GM10847 (cell line): ENCODE measurements around the gene THUMPD3.

Source experiments
- POLR2A ChIP-seq: IDR thresholded peaks from 2 replicates; pipeline ENCODE4 v1.6.1; 2011; ENCODE audit not compliant: insufficient read length; ENCODE audit errors: extremely low read depth

The THUMPD3 gene

DNA sequence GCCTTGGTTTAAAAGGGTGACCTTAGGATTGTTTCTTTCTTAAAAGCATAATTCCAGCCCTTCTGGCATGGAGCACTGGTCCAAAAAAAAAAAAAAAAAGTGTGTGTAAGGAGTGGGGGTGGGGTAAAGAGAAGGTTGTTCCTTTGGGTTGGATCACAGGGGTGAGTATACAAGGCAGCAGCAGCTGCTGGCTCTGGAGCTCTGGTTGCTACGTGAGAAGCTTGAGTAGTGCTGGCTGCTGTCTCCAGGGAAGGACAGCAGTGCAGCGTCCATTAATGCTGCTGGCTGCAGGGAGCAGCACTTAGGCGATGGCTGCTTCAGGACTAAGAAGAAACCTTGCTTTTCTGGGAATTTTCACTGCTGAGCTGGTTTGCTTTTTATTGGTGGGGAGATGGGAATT lies 36.9 kb downstream of the THUMPD3 start:
- no peak for TF ChIP-seq POLR2A

DNA sequence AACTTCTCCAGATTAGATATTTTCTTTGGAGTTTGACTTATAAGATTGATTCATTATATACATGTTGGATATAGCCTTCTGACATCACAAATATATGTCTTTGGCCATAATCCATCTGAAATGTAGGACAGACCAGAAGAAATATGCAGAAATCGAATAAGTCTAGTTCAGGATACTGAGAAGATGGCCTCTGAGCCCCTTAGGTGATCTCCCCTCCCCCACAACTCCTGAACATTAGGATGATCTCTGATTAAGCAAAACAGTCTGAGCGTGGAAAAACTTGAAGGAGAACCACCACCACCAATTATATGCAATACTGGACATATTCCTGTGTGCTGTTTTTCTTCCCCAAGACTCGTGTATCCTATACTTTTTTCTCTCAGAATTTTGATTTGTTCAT lies 37.8 kb downstream of the THUMPD3 start:
- TF ChIP-seq POLR2A: no peak

- no peak for TF ChIP-seq POLR2A
These were observed 39.1 kb downstream of the THUMPD3 start for GRCh38 chr3:9401986-9402385.

DNA sequence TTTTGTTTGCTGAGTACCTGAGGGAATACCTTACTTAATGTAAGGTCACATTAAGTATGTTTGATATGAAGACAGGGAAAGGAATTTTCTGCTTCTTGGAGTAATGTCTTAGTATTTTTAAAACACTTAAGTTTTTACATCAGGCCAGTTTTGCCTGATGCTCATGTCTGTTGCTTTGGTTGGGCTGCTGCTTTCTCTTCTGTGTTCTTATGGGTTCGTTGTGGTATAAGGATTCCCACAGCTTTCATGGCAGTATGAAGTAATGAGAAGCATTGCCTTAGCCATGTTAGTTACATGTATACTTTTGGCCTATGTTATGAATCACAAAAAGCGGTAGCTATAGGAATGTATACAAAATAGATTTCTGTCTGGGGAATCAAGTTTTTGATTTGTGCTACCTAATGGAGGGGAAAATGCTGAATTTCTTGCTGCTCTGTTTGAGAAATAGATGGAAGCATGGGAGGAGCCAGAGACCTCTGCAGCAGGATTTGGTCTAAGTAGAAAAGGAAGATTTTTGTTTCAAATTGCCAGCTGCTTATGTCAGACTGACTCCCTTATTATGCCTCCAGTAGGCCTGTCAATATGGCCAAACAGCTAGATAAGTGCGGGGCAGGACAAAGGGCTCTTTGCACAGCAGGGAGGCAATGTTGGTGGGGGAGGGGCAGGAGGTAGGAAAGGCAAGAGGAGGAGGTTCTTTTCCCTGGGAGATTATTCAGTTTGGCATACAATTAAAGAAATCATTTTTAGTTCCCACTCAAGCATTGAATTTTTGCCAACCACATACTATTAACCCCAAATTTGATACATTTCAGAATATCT lies 39.8 kb downstream of the THUMPD3 start:
- no peak for TF ChIP-seq POLR2A

- TF ChIP-seq POLR2A: no peak
These were observed 40.6 kb downstream of the THUMPD3 start for GRCh38 chr3:9403463-9403862.

DNA sequence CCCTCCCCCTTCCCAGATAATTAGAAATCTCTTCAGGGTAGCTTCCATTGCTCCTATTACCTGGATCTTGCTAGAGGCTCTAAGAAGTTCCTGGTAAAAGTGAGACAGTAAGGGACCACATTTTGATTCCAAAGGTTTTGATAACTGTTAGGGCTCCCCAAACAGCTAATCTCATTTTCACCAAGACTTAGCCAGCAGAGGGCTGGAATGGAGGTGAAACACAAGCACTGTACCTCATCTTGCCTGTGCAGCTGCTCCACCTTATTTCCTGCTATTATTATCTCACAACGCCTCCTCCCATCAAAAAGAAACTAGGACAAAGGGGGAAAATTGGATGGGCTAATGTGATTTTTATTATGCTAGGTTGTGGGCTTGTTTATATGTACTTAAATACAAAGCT lies 41.8 kb downstream of the THUMPD3 start:
- no peak for TF ChIP-seq POLR2A

- TF ChIP-seq POLR2A: no peak
These were observed 42.9 kb downstream of the THUMPD3 start for GRCh38 chr3:9405756-9406155.

- no peak for TF ChIP-seq POLR2A
These were observed 44.2 kb downstream of the THUMPD3 start for GRCh38 chr3:9406856-9407626.

- no peak for TF ChIP-seq POLR2A
These were observed 45.2 kb downstream of the THUMPD3 start for GRCh38 chr3:9408061-9408460.

GRCh38 chr3:9408546-9408945 lies 45.7 kb downstream of the THUMPD3 start:
- no peak for TF ChIP-seq POLR2A

GRCh38 chr3:9409981-9410854 lies 47.4 kb downstream of the THUMPD3 start:
- no peak for TF ChIP-seq POLR2A

DNA sequence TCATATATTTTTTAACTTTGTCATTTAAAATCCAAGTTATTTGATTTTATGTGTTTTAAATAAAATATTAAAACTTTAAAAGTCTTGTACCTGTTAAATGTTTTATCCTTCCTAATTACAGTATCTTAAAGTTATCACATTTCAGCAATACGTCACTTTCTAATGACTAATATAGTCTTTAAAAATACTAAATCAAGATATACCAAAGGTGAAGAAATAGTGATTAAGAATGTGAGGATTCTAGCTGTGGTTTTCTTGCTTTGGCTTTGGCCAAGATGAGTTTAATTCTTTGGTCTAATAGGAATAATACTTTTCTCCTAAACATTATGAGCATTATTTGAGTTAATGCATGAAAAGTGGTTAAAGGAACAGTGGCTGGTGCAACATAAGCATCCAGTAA lies 48.4 kb downstream of the THUMPD3 start:
- TF ChIP-seq POLR2A: no peak

- no peak for TF ChIP-seq POLR2A
These were observed 49.4 kb downstream of the THUMPD3 start for GRCh38 chr3:9412293-9412692.

GRCh38 chr3:9414826-9415225 lies 52.0 kb downstream of the THUMPD3 start:
- no peak for TF ChIP-seq POLR2A

DNA sequence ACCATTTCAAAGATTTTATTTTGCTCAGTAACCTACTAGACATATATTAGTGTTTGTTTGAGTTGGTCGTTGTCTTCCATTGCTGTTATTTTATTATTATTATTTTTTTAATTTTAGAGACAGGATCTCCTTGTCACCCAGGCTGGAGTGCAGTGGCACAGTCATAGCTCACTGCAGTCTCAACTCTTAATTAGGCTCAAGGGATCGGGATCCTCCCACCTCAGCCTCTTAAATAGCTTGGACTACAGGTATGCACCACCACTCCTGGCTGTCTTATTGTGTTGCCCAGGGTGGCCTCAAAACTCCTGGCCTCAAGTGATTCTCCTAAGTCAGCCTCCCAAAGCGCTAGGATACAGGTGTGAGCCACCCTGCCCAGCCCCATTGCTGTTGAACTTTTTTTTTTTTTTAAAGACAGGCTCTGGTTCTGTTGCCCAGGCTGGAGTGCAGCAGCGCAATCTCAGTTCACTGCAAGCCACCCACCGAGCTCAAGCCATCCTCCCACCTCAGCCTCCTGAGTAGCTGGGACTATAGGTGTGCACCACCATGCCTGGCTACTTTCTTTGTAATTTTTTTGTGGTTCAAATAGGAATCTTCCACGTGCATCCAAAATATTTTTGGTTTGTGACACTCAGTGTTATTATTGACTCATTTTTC lies 52.8 kb downstream of the THUMPD3 start:
- TF ChIP-seq POLR2A: no peak
